Keratinocyte (primary cell): ENCODE data around the gene CDC42SE2.

Source experiments
- EZH2 ChIP-seq: IDR thresholded peaks from one replicate; pipeline ENCODE4 v1.6.1; 2012; ENCODE audit warnings: inconsistent platforms, mild to moderate bottlenecking, low read length, moderate library complexity
- TF ChIP-seq, protein P1 (sequence below), 3 experiments: IDR thresholded peaks in 1 of 3; conservative IDR thresholded peaks in 1 of 3; optimal IDR thresholded peaks in 1 of 3; 2 replicates in 2 of 3; 3 replicates in 1 of 3; pipeline versions ENCODE3 to v1.5.1; 2011; ENCODE audit warnings: low read length in 3 of 3, mild to moderate bottlenecking in 3 of 3, moderate library complexity in 2 of 3, control low read depth in 1 of 3, inconsistent platforms in 1 of 3; ENCODE audit not compliant: insufficient read depth in 2 of 3; ENCODE audit errors: extremely low read depth in 1 of 3

DNA sequence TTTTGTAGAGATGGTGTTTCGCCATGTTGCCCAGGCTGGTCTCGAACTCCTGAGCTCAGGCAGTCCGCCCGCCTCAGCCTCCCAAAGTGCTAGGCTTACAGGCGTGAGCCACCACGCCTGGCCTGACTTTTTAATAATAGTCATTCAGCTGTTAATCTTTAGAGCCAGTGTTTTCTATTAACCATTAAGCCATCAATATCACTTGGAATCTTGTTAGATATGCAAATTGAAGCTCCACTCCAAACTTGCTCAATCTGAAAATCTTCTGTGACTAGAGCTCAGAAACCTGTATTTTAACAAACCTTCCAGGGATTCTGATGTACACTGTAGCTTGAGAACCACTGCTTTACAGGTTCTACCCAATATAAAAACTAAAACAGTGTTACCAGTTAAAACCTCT is 113.5 kb downstream of the CDC42SE2 start:
- TF ChIP-seq, protein P1, sequence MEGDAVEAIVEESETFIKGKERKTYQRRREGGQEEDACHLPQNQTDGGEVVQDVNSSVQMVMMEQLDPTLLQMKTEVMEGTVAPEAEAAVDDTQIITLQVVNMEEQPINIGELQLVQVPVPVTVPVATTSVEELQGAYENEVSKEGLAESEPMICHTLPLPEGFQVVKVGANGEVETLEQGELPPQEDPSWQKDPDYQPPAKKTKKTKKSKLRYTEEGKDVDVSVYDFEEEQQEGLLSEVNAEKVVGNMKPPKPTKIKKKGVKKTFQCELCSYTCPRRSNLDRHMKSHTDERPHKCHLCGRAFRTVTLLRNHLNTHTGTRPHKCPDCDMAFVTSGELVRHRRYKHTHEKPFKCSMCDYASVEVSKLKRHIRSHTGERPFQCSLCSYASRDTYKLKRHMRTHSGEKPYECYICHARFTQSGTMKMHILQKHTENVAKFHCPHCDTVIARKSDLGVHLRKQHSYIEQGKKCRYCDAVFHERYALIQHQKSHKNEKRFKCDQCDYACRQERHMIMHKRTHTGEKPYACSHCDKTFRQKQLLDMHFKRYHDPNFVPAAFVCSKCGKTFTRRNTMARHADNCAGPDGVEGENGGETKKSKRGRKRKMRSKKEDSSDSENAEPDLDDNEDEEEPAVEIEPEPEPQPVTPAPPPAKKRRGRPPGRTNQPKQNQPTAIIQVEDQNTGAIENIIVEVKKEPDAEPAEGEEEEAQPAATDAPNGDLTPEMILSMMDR (optimal IDR thresholded peaks at IDR 0.05 in 1 of 3, IDR thresholded peaks at IDR 0.05 in 1 of 3, conservative IDR thresholded peaks at IDR 0.05 in 1 of 3; ENCODE audit: extremely low read depth in 1 of 3, insufficient read depth in 2 of 3, low read length in 3 of 3), result no peak
- TF ChIP-seq EZH2, result no peak
